Activated CD4-positive, alpha-beta T cell treated with anti-CD3 and anti-CD28 coated beads, Interleukin-2, amount 10 ng/mL, durations not matched to agents 7 days and 5 days (primary cell): ENCODE measurements around the gene AGAP2. TPM values are rescaled to one million over a fixed set of nuclear protein-coding genes. Genes with fewer than 3 reads are reported as not detected.

Source experiments
- CTCF ChIA-PET: fragments of 350-600 bp; sonication (Branson Sonifier 250); formaldehyde crosslinking; loops from one replicate; lab custom pipeline; 2021; ENCODE audit warnings: antibody characterized with exemption; lab: Charles Lee
- POLR2A ChIA-PET: fragments of 350-600 bp; sonication (Branson Sonifier 250); formaldehyde crosslinking; loops from one replicate; lab custom pipeline; 2021; ENCODE audit warnings: antibody characterized with exemption; lab: Charles Lee
- DNase-seq: peaks from one replicate; pipeline ENCODE4 v3.0.0-alpha.2; 2020
- H3K27ac Mint-ChIP-seq: one replicate; pipeline ENCODE4 v1.8.0; 2021; ENCODE audit warnings: mild to moderate bottlenecking, moderate library complexity, mixed read lengths
- H3K27me3 Mint-ChIP-seq: one replicate; pipeline ENCODE4 v1.8.0; 2021; ENCODE audit warnings: mixed read lengths
- H3K36me3 Mint-ChIP-seq: one replicate; pipeline ENCODE4 v1.8.0; 2021; ENCODE audit warnings: low read depth, mixed read lengths
- H3K4me1 Mint-ChIP-seq: one replicate; pipeline ENCODE4 v1.8.0; 2021; ENCODE audit warnings: mixed read lengths
- H3K4me3 Mint-ChIP-seq: one replicate; pipeline ENCODE4 v1.8.0; 2021; ENCODE audit warnings: mild to moderate bottlenecking, moderate library complexity, mixed read lengths
- H3K9me3 Mint-ChIP-seq: one replicate; pipeline ENCODE4 v1.8.0; 2021; ENCODE audit warnings: mixed read lengths
- total RNA-seq, 2 experiments: library from RNA; stranded (reverse); gene quantifications; one replicate each; pipeline ENCODE4 v1.2.3, GENCODE V29; 2021

AGAP2 gene
- total RNA-seq, 2 experiments from 2014 or later: 72.6 to 73.3 TPM

- Mint-ChIP-seq H3K9me3 (no peaks in the 10 kb centered on the region), H3K4me1 (peaks cover 60% of the 10 kb centered on the region), H3K27ac (peak overlapping the region; percentile 92), H3K36me3 (peaks cover 44% of the 10 kb centered on the region), H3K27me3 (no peaks in the 10 kb centered on the region), H3K4me3 (peak overlapping the region; percentile 81)
- ChIA-PET CTCF (interaction anchor here (1.9 to 2.2 kb wide), 2 partner anchors 11 to 162 kb away, joined by 4 read pairs; no protein-coding TSS in a partner anchor), POLR2A (no interaction called here)
- DNase-seq: no peak
Measured at GRCh38 chr12:57746025-57746424, 7.5 kb upstream of the AGAP2 start.

GRCh38 chr12:57745485-57745881 lies 6.9 kb upstream of the AGAP2 start:
- no peak for DNase-seq
- peak overlapping the region; percentile 81 for H3K4me3 Mint-ChIP-seq
- ChIA-PET CTCF (interaction anchor here (1.0 to 2.2 kb wide), 4 partner anchors 11 to 162 kb away, joined by 3 to 6 read pairs (median 4); no protein-coding TSS in a partner anchor), POLR2A (no interaction called here)
- H3K4me1 Mint-ChIP-seq: peaks cover 60% of the 10 kb centered on the region
- H3K27me3 Mint-ChIP-seq: no peaks in the 10 kb centered on the region
- H3K36me3 Mint-ChIP-seq: peaks cover 44% of the 10 kb centered on the region
- no peaks in the 10 kb centered on the region for H3K9me3 Mint-ChIP-seq
- H3K27ac Mint-ChIP-seq: peak overlapping the region; percentile 92

- ChIA-PET CTCF (interaction anchor here (0.5 to 2.2 kb wide), 6 partner anchors 10 to 1269 kb away, joined by 3 to 6 read pairs (median 4); no protein-coding TSS in a partner anchor), POLR2A (no interaction called here)
- H3K4me1 Mint-ChIP-seq: peaks cover 58% of the 10 kb centered on the region
- no peaks in the 10 kb centered on the region for H3K27me3 Mint-ChIP-seq
- H3K4me3 Mint-ChIP-seq: peak within 1 kb of the TSS; percentile 81
- peak within 1 kb of the TSS; percentile 92 for H3K27ac Mint-ChIP-seq
- no peaks in the 10 kb centered on the region for H3K9me3 Mint-ChIP-seq
- H3K36me3 Mint-ChIP-seq: peaks cover 40% of the 10 kb centered on the region
- peak; percentile 98 for DNase-seq
Measured at GRCh38 chr12:57744777-57745484, 6.4 kb upstream of the AGAP2 start, which contains the start of gene TSPAN31. TSS of gene TSPAN31 (plus strand) at chr12:57745039. CDS start at chr12:57745155, 116 bp downstream.

GRCh38 chr12:57744194-57744776 lies 5.7 kb upstream of the AGAP2 start:
- peaks cover 64% of the 10 kb centered on the region for H3K4me1 Mint-ChIP-seq
- H3K9me3 Mint-ChIP-seq: no peaks in the 10 kb centered on the region
- no peaks in the 10 kb centered on the region for H3K27me3 Mint-ChIP-seq
- peak overlapping the region; percentile 81 for H3K4me3 Mint-ChIP-seq
- peak; percentile 82 for DNase-seq
- peaks cover 42% of the 10 kb centered on the region for H3K36me3 Mint-ChIP-seq
- POLR2A ChIA-PET: no interaction called here
- H3K27ac Mint-ChIP-seq: peak overlapping the region; percentile 92
- CTCF ChIA-PET: interaction anchor here (0.5 to 2.2 kb wide), 5 partner anchors 10 to 452 kb away, joined by 3 to 6 read pairs (median 4); no protein-coding TSS in a partner anchor

GRCh38 chr12:57743769-57744168 lies 5.2 kb upstream of the AGAP2 start:
- Mint-ChIP-seq H3K36me3 (peaks cover 42% of the 10 kb centered on the region), H3K27ac (peak overlapping the region; percentile 92), H3K4me3 (peak overlapping the region; percentile 81), H3K27me3 (no peaks in the 10 kb centered on the region), H3K9me3 (no peaks in the 10 kb centered on the region), H3K4me1 (peaks cover 64% of the 10 kb centered on the region)
- DNase-seq: no peak
- POLR2A ChIA-PET: no interaction called here
- CTCF ChIA-PET: interaction anchor here (0.5 to 2.2 kb wide), 2 partner anchors 160 to 452 kb away, joined by 4 read pairs; no protein-coding TSS in a partner anchor

GRCh38 chr12:57741844-57742738 lies 3.5 kb upstream of the AGAP2 start:
- H3K9me3 Mint-ChIP-seq: no peaks in the 10 kb centered on the region
- peak; percentile 90 for DNase-seq
- H3K4me3 Mint-ChIP-seq: peak overlapping the region; percentile 84
- H3K27ac Mint-ChIP-seq: peak overlapping the region; percentile 85
- ChIA-PET CTCF (interaction anchor here (0.7 to 2.7 kb wide), 12 partner anchors 8 to 1984 kb away, joined by 3 to 12 read pairs (median 3); no protein-coding TSS in a partner anchor), POLR2A (interaction anchor here (0.8 to 1.0 kb wide), 2 partner anchors 48 to 159 kb away, joined by 4 to 5 read pairs; partner anchors contain the start of gene OS9)
- H3K36me3 Mint-ChIP-seq: peaks cover 30% of the 10 kb centered on the region
- H3K4me1 Mint-ChIP-seq: peaks cover 61% of the 10 kb centered on the region
- H3K27me3 Mint-ChIP-seq: no peaks in the 10 kb centered on the region

GRCh38 chr12:57741413-57741789 lies 2.9 kb upstream of the AGAP2 start:
- Mint-ChIP-seq H3K4me1 (peaks cover 62% of the 10 kb centered on the region), H3K27ac (peak overlapping the region; percentile 85), H3K27me3 (no peaks in the 10 kb centered on the region), H3K4me3 (peak overlapping the region; percentile 84), H3K36me3 (peaks cover 30% of the 10 kb centered on the region), H3K9me3 (no peaks in the 10 kb centered on the region)
- ChIA-PET POLR2A (interaction anchor here (0.8 to 1.0 kb wide), 2 partner anchors 47 to 158 kb away, joined by 4 to 5 read pairs; partner anchors contain the start of gene OS9), CTCF (interaction anchor here (0.7 to 2.7 kb wide), 12 partner anchors 9 to 1983 kb away, joined by 3 to 12 read pairs (median 3); no protein-coding TSS in a partner anchor)
- no peak for DNase-seq

- Mint-ChIP-seq H3K27me3 (no peaks in the 10 kb centered on the region), H3K4me3 (peak overlapping the region; percentile 84), H3K9me3 (no peaks in the 10 kb centered on the region), H3K27ac (peak overlapping the region; percentile 85), H3K4me1 (peaks cover 57% of the 10 kb centered on the region), H3K36me3 (peaks cover 26% of the 10 kb centered on the region)
- POLR2A ChIA-PET: interaction anchor here (0.8 to 1.0 kb wide), 2 partner anchors 47 to 157 kb away, joined by 4 to 5 read pairs; partner anchors contain the start of gene OS9
- CTCF ChIA-PET: interaction anchor here (0.9 to 2.7 kb wide), 11 partner anchors 8 to 282 kb away, joined by 3 to 12 read pairs (median 3); no protein-coding TSS in a partner anchor
- DNase-seq: peak; percentile 91
Measured at GRCh38 chr12:57740656-57741412, 2.3 kb upstream of the AGAP2 start.

GRCh38 chr12:57739914-57740538 lies 1.5 kb upstream of the AGAP2 start:
- peak overlapping the region; percentile 85 for H3K27ac Mint-ChIP-seq
- POLR2A ChIA-PET: no interaction called here
- H3K4me1 Mint-ChIP-seq: peaks cover 50% of the 10 kb centered on the region

GRCh38 chr12:57739387-57739786 lies 845 bp upstream of the AGAP2 start:
- DNase-seq: no peak
- Mint-ChIP-seq H3K36me3 (peaks cover 35% of the 10 kb centered on the region), H3K9me3 (no peaks in the 10 kb centered on the region), H3K27me3 (no peaks in the 10 kb centered on the region), H3K4me3 (peak overlapping the region; percentile 65), H3K4me1 (peaks cover 44% of the 10 kb centered on the region), H3K27ac (peak overlapping the region; percentile 78)
- POLR2A ChIA-PET: no interaction called here
- CTCF ChIA-PET: no interaction called here

More at GRCh38 chr12:57739914-57740538, 1.5 kb upstream of the AGAP2 start:
- Mint-ChIP-seq H3K36me3 (peaks cover 29% of the 10 kb centered on the region), H3K27me3 (no peaks in the 10 kb centered on the region), H3K9me3 (no peaks in the 10 kb centered on the region), H3K4me3 (peak overlapping the region; percentile 84)
- CTCF ChIA-PET: interaction anchor here (2.7 kb wide), 1 partner anchor 156 kb away, joined by 12 read pairs; no protein-coding TSS in a partner anchor
- no peak for DNase-seq
